ENCODE data around the gene SACM1L. TPM values are rescaled to one million over a fixed set of nuclear protein-coding genes. Genes with fewer than 3 reads are reported as not detected.

The SACM1L gene
- total RNA-seq, 1 experiment from 2014 or later = 51.0 TPM

DNA sequence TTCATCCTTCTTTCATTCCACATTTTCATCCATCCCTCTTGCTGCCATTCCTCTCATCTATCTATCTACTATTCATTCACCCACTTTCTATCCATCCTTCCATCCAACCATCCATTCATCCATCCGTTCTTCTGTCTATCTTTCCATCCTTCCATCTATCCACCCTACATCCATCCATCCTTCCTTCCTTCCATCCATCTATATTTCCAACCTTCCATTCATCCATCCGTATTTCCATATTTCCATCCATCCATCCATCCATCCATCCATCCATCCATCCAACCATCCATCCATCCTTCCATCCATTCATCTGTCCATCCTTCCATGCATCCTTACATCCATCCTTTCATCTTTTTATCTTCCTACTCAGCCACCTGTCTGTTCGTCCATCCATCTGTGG, 93.2 kb downstream of the SACM1L start:
- H3K27me3 ChIP-seq (replicated peaks; ENCODE audit: control insufficient read depth, insufficient read depth, low read length) = no peaks in the 10 kb centered on the region
- CTCF ChIA-PET = no interaction called here
- intact Hi-C loops (cut with micrococcal nuclease; ENCODE audit: unreplicated experiment) = no loop called here

DNA sequence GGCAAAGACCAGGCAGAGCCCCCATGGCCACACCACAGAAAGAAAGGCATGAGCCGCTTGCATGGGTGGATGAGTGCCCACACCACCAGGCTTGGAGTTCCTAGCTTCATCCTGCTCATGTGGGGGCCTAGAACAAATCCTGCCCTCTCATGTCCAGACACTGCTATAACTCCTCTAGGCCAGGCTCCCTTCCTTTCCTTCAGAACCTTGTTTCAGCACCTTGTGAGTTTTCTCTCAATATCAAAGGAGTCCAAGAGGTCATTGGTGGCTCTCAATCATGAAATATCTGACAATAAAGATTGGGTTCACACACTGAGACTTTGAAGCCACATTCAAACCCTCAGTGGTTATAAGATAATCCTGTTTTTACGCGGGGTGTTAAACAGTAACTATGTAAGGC, 94.5 kb downstream of the SACM1L start:
- ChIA-PET CTCF (no interaction called here), POLR2A (no interaction called here)
- Histone ChIP-seq H3K36me3 (ENCODE audit: control insufficient read depth, insufficient read depth, low read length) (no peaks in the 10 kb centered on the region), H3K9me3 (no peaks in the 10 kb centered on the region), H3K4me3 (ENCODE audit: low read depth, low read length) (no peak overlapping the region), H3K27me3 (replicated peaks; ENCODE audit: control insufficient read depth, insufficient read depth, low read length) (no peaks in the 10 kb centered on the region), H3K4me1 (no peaks in the 10 kb centered on the region)
- Mint-ChIP-seq H3K4me3 (ENCODE audit: unreplicated experiment) (no peak overlapping the region), H3K27ac (ENCODE audit: unreplicated experiment) (no peak overlapping the region), H3K4me1 (ENCODE audit: low read depth, unreplicated experiment) (no peaks in the 10 kb centered on the region), H3K9me3 (ENCODE audit: unreplicated experiment) (no peaks in the 10 kb centered on the region), H3K36me3 (ENCODE audit: insufficient read depth, unreplicated experiment) (no peaks in the 10 kb centered on the region), H3K27me3 (ENCODE audit: insufficient read depth, unreplicated experiment) (peaks cover 5% of the 10 kb centered on the region)
- no TSS peak for BruUV-seq (replicated peaks)
- DNase-seq = peak in 1 of 2 experiments; percentile 21
- TF ChIP-seq, protein P1, sequence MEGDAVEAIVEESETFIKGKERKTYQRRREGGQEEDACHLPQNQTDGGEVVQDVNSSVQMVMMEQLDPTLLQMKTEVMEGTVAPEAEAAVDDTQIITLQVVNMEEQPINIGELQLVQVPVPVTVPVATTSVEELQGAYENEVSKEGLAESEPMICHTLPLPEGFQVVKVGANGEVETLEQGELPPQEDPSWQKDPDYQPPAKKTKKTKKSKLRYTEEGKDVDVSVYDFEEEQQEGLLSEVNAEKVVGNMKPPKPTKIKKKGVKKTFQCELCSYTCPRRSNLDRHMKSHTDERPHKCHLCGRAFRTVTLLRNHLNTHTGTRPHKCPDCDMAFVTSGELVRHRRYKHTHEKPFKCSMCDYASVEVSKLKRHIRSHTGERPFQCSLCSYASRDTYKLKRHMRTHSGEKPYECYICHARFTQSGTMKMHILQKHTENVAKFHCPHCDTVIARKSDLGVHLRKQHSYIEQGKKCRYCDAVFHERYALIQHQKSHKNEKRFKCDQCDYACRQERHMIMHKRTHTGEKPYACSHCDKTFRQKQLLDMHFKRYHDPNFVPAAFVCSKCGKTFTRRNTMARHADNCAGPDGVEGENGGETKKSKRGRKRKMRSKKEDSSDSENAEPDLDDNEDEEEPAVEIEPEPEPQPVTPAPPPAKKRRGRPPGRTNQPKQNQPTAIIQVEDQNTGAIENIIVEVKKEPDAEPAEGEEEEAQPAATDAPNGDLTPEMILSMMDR (IDR thresholded peaks at IDR 0.05; ENCODE audit: insufficient read depth in 1 of 2, low read depth in 1 of 2, low read length in 1 of 2, severe bottlenecking in 1 of 2, unreplicated experiment in 1 of 2) = no peak
- intact Hi-C loops (cut with micrococcal nuclease; ENCODE audit: unreplicated experiment) = no loop called here

More for the DNA sequence above, 93.2 kb downstream of the SACM1L start:
- POLR2A ChIA-PET = no interaction called here
- no peaks in the 10 kb centered on the region for H3K9me3 Mint-ChIP-seq (ENCODE audit: unreplicated experiment)
- H3K4me3 Mint-ChIP-seq (ENCODE audit: unreplicated experiment) = no peak overlapping the region
- H3K36me3 Mint-ChIP-seq (ENCODE audit: insufficient read depth, unreplicated experiment) = no peaks in the 10 kb centered on the region
- Histone ChIP-seq H3K36me3 (ENCODE audit: control insufficient read depth, insufficient read depth, low read length) (no peaks in the 10 kb centered on the region), H3K4me1 (no peaks in the 10 kb centered on the region), H3K9me3 (no peaks in the 10 kb centered on the region), H3K4me3 (ENCODE audit: low read depth, low read length) (no peak overlapping the region)
- no peak for DNase-seq
- no TSS peak for BruUV-seq (replicated peaks)
- H3K4me1 Mint-ChIP-seq (ENCODE audit: low read depth, unreplicated experiment) = no peaks in the 10 kb centered on the region
- no peak overlapping the region for H3K27ac Mint-ChIP-seq (ENCODE audit: unreplicated experiment)
- TF ChIP-seq, protein P1 (IDR thresholded peaks at IDR 0.05; ENCODE audit: insufficient read depth in 1 of 2, low read depth in 1 of 2, low read length in 1 of 2, severe bottlenecking in 1 of 2, unreplicated experiment in 1 of 2) = no peak
- H3K27me3 Mint-ChIP-seq (ENCODE audit: insufficient read depth, unreplicated experiment) = peaks cover 5% of the 10 kb centered on the region

DNA sequence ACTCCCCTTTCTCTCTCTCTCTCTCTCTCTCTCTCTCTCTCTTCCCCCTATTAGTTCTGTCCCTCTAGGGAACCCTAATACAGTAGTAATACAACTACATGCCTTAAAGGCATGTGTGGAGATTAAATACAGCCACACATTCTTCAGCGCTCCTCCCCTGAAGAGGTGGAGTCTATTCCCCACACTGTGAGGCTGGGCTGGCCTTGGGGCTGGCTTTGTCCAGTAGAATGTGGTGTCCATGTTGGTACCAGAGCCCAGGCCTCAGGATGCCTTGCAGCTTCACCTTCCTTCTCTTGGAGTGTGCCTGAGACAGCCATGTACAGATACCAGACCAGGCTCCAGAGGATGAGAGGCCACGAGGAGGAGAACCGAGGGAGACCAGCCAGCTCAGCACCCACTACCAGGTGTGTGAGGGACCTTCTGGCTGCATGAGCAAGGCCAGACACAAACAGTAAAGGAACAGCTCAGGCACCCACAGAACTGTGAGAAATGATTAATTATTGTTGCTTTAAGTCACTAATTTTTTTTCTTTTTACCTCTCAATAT, 96.5 kb downstream of the SACM1L start:
- Mint-ChIP-seq H3K27me3 (ENCODE audit: insufficient read depth, unreplicated experiment) (peaks cover 5% of the 10 kb centered on the region), H3K4me3 (ENCODE audit: unreplicated experiment) (no peak overlapping the region), H3K27ac (ENCODE audit: unreplicated experiment) (no peak overlapping the region), H3K9me3 (ENCODE audit: unreplicated experiment) (peaks cover 8% of the 10 kb centered on the region), H3K36me3 (ENCODE audit: insufficient read depth, unreplicated experiment) (no peaks in the 10 kb centered on the region), H3K4me1 (ENCODE audit: low read depth, unreplicated experiment) (no peaks in the 10 kb centered on the region)
- no peaks in the 10 kb centered on the region for H3K4me1 ChIP-seq
- intact Hi-C loops (cut with micrococcal nuclease; ENCODE audit: unreplicated experiment) = no loop called here
- 0 out of 2 replicates have a peak, but pooled peaks cover 4% of the 10 kb centered on the region for H3K9me3 ChIP-seq
- no peak overlapping the region for H3K4me3 ChIP-seq (ENCODE audit: low read depth, low read length)
- no peaks in the 10 kb centered on the region for H3K27me3 ChIP-seq (replicated peaks; ENCODE audit: control insufficient read depth, insufficient read depth, low read length)
- BruUV-seq (replicated peaks) = no TSS peak
- peak in 1 of 2 experiments; percentile 21 for DNase-seq
- TF ChIP-seq, protein P1 (IDR thresholded peaks at IDR 0.05; ENCODE audit: insufficient read depth in 1 of 2, low read depth in 1 of 2, low read length in 1 of 2, severe bottlenecking in 1 of 2, unreplicated experiment in 1 of 2) = no peak
- POLR2A ChIA-PET = no interaction called here
- CTCF ChIA-PET = no interaction called here
- H3K36me3 ChIP-seq (ENCODE audit: control insufficient read depth, insufficient read depth, low read length) = no peaks in the 10 kb centered on the region

Measured in Caco-2 (cell line).